Astrocyte of the spinal cord (primary cell): ENCODE results near the gene TELO2.

ENCODE experiments used
- DNase-seq: peaks from one replicate; pipeline ENCODE4 v3.0.0; 2011; ENCODE audit warnings: low read depth, low spot score
- H3K4me3 ChIP-seq: 2 replicates; pipeline ENCODE4 v1.5.1; 2011; ENCODE audit warnings: low read depth, mild to moderate bottlenecking, low read length, moderate library complexity
- in situ Hi-C: cut with HindIII; loops from 2 replicates; pipeline ENCODE4 v1.10.0; 2017; ENCODE audit warnings: low sequenced_read_pairs
- TF ChIP-seq, protein P1 (sequence below): IDR thresholded peaks from 2 replicates; pipeline ENCODE4 v1.5.1; 2012; ENCODE audit warnings: low read depth, mild to moderate bottlenecking, low read length, inconsistent platforms

The TELO2 gene

DNA sequence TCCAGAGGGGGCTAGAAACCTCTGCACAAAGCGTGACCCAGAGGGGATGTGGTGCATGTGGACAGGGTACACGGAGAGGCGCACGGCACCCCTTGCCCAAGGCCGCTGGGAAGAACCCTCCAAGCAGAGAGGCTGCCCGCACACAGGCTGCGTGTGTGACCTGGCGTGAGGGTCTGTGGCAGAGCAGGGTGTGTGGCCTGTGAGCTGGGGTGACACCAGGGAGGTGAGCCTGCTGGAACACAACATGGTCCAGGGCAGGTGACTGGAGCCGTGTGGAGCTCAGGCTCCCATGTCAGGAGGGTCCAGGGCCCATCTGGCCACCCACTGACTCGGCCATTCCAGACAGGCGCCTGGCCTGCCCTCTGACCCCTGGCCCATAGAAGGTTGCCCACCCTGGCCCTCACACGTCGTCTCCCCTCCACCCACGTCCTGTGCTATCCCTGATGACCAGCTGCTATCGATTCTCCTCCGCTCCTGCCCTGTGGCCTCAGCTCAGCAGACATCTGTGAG, 25.5 kb downstream of the TELO2 start:
- no peak overlapping the region for H3K4me3 ChIP-seq
- in situ Hi-C loops = no loop called here
- TF ChIP-seq, protein P1, sequence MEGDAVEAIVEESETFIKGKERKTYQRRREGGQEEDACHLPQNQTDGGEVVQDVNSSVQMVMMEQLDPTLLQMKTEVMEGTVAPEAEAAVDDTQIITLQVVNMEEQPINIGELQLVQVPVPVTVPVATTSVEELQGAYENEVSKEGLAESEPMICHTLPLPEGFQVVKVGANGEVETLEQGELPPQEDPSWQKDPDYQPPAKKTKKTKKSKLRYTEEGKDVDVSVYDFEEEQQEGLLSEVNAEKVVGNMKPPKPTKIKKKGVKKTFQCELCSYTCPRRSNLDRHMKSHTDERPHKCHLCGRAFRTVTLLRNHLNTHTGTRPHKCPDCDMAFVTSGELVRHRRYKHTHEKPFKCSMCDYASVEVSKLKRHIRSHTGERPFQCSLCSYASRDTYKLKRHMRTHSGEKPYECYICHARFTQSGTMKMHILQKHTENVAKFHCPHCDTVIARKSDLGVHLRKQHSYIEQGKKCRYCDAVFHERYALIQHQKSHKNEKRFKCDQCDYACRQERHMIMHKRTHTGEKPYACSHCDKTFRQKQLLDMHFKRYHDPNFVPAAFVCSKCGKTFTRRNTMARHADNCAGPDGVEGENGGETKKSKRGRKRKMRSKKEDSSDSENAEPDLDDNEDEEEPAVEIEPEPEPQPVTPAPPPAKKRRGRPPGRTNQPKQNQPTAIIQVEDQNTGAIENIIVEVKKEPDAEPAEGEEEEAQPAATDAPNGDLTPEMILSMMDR = no peak
- DNase-seq = no peak

DNA sequence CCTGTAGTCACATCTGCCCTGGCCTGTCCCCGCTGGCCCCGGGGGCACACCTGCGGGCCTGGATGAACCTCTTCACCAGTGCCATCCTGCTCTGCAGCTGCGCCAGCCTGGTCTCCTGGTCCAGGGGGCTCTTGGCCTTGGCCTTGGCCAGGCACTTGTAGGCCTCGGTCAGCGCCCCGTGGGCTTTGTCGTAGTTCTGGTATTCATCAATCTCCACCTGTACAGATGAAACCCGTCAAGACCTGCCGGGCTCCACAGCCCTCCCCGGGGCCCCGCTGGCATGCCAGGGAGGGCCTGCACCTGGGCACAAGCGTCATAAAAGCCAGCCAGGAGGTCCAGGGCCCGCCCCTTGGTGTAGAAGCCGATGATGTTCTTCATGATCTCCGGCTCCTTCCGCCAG, 26.7 kb downstream of the TELO2 start:
- TF ChIP-seq, protein P1 = no peak
- no peak for DNase-seq
- in situ Hi-C loops = no loop called here
- no peak overlapping the region for H3K4me3 ChIP-seq

DNA sequence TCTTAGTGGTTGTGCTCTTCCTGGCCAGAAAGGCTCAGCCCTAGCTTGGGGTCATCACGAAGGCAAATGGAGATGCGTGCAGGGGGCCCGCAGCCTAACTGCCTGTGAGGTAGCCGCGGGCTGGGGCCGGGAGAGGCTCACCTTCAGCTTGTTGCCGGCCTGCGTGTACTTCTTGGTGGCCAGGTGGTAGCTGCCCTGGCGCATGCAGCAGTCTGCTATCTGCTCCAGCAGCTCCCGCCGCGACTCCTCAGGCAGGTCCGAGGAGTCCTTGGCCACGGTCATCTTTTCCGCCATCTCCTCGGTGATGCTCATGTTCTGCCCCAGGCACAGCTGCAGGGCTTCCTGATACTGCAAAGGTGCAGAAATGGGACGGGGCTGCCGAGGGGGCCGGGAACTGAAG, 27.3 kb downstream of the TELO2 start:
- TF ChIP-seq, protein P1 = no peak
- no peak overlapping the region for H3K4me3 ChIP-seq
- in situ Hi-C loops = no loop called here
- no peak for DNase-seq

DNA sequence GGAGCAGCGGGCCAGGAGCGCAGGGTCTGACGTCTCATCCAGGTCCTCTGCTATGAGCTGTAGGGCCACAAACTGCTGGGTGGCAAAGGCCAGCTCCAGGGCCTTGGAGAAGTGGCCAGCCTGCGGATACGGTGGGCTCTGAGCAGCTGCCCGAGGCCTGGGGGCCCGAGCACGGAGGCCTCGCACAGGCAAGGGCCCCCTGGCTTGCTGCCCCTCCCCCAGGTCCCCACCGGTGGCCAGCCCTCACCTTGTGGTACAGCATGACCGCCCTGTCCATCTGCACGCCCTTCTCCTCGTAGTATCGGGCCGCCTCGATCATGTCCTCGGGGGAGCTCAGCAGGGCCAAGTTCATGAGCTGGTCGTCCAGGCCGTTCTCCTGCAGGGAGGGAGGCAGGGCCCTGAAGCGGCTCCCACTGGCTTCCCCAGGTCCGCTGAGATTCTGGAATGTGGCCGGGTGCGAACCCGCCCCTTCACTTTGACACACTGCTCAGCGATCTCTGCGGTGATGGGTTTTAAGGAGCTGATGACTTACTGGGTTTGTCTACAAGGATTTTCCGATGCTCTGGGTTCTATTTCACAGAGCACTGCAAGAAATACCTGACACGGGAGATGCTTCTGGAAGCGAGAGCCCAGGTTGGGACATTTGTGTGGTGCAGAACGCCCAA, 30.6 kb downstream of the TELO2 start:
- no peak for DNase-seq
- no peak overlapping the region for H3K4me3 ChIP-seq
- in situ Hi-C loops = no loop called here
- TF ChIP-seq, protein P1 = no peak

DNA sequence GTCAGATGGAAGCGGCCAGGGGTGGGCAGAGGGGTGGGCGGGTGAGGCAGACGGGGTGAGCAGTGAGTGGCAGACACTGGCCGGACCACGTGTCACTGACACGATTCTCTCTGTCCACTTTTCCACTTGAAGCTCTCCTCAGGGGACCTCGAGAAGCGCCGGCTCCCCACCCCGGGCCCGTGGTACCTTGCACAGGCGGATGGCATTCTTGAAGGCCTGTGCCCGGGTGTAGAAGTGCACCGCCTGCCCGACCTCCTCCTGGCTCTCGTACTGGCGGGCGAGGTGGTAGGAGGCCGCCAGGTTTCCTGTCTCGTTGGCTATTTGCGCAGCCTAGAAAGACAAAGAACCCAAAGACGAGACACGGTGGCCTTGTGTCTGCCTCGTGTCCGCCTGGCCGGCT, 31.2 kb downstream of the TELO2 start:
- no peak for DNase-seq
- in situ Hi-C loops = no loop called here
- no peak overlapping the region for H3K4me3 ChIP-seq
- TF ChIP-seq, protein P1 = no peak

DNA sequence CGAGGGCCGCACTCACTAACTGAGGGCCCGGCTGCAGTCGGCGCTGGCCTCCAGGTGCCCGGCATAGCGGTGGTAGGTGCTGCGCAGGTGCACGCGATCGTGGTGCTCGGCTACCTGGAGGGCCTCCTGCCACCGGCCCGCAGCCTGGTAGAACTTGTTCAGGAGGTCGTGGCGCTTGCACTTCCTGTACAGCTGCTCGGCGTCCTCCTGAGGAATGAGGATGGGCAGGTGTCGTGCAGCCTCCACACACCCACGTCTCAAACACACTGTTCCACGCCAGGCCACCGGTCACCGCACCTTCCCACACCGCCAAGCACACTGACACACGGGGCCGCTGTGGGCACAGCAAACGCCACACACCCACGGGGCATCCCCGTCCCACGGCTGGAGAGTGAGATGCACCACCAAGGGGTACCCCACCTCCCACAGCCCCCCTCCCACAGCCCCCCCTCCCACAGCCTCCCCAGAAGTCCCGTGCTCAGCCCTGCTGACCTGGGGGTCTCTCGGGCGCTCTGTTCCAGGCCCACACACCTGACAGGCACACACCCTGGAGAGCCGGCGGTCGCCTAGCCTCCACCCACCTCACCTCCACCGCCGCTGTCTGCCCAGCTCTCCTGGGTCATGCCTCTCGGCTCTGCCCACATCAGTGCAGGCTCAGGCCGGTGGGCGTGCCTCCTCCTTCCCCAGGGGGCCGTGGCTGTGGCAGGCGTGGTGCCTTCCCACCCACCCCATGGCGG, 32.9 kb downstream of the TELO2 start:
- no peak for DNase-seq
- in situ Hi-C loops = no loop called here
- H3K4me3 ChIP-seq = no peak overlapping the region
- TF ChIP-seq, protein P1 = no peak
